Esophagus muscularis mucosa (tissue), 4 donors: ENCODE results near the gene C5orf34. TPM values are rescaled to one million over a fixed set of nuclear protein-coding genes. Genes with fewer than 3 reads are reported as not detected.
"Not testable (repeated sequence)": the region's sequence is repeated elsewhere in the genome, so short reads cannot be mapped to it uniquely, and the experiment has no call there.

Experiments used
- DNase-seq: peaks from one replicate; pipeline ENCODE4 v3.0.0-alpha.2; 2017; ENCODE audit errors: extremely low spot score
- H3K27ac ChIP-seq, 4 donors: fragments of 200-600 bp; sonication (generic); replicated peaks in 1 of 4; 1 replicate in 3 of 4; 2 replicates in 1 of 4; pipeline ENCODE4 v1.5.1; 2016 to 2019; ENCODE audit warnings: mild to moderate bottlenecking in 1 of 4
- H3K27me3 ChIP-seq, 4 donors: fragments of 200-600 bp; sonication (generic); one replicate each; pipeline versions ENCODE4 v1.5.1 to v1.6.0; 2016 to 2019
- H3K36me3 ChIP-seq, 4 donors: fragments of 200-600 bp; sonication (generic); one replicate each; pipeline ENCODE4 v1.5.1; 2016 to 2019
- H3K4me1 ChIP-seq, 4 donors: fragments of 200-600 bp; sonication (generic); one replicate each; pipeline ENCODE4 v1.5.1; 2016 to 2019
- H3K4me3 ChIP-seq, 4 donors: fragments of 200-600 bp; sonication (generic); 1 replicate in 2 of 4; 2 replicates in 2 of 4; pipeline ENCODE4 v1.5.1; 2016 to 2019; ENCODE audit warnings: mild to moderate bottlenecking in 4 of 4, moderate library complexity in 1 of 4
- H3K9me3 ChIP-seq, 4 donors: fragments of 200-600 bp; sonication (generic); 1 replicate in 3 of 4; 2 replicates in 1 of 4; pipeline ENCODE4 v1.5.1; 2016 to 2019
- EP300 ChIP-seq: sonication (generic); formaldehyde crosslinking; IDR thresholded peaks from one replicate; pipeline ENCODE4 v1.6.1; 2017; ENCODE audit warnings: antibody characterized with exemption
- POLR2A ChIP-seq: fragments of 450-650 bp; IDR thresholded peaks from one replicate; pipeline ENCODE4 v1.6.1; 2017; ENCODE audit warnings: antibody characterized with exemption, moderate library complexity, mild to moderate bottlenecking, low read depth
- POLR2AphosphoS5 ChIP-seq, 2 donors: sonication (generic); formaldehyde crosslinking; IDR thresholded peaks; one replicate each; pipeline ENCODE4 v1.6.1; 2017; ENCODE audit warnings: antibody characterized with exemption in 2 of 2
- WGBS: methylation state at CpG from one replicate; pipeline ENCODE4 v1.1.5; 2018; 5-methylcytosine and 5-hydroxymethylcytosine counted together
- intact Hi-C: fragments of 100-400 bp; cut with DNase I; formaldehyde crosslinking; loops from one replicate; pipeline ENCODE4 v1.15.1; 2023
- total RNA-seq, 4 donors: library from RNA; depleted of rRNA; stranded (reverse); fragments of >200 nt; gene quantifications; one replicate each; pipeline versions ENCODE4 v1.1.0 to v1.2.1, GENCODE V29; 2016
- TF ChIP-seq, protein P1 (sequence below), 3 experiments: fragments of 200-600 bp in 2 of 3; fragments of 450-650 bp in 1 of 3; sonication (generic) in 2 of 3; IDR thresholded peaks; one replicate each; pipeline ENCODE4 v1.5.1; 2017 to 2019; ENCODE audit warnings: antibody characterized with exemption in 3 of 3, mild to moderate bottlenecking in 2 of 3, moderate library complexity in 1 of 3

C5orf34 gene
- total RNA-seq, 4 donors from 2014 or later = 0.42 to 1.6 (median 1.4) TPM

DNA sequence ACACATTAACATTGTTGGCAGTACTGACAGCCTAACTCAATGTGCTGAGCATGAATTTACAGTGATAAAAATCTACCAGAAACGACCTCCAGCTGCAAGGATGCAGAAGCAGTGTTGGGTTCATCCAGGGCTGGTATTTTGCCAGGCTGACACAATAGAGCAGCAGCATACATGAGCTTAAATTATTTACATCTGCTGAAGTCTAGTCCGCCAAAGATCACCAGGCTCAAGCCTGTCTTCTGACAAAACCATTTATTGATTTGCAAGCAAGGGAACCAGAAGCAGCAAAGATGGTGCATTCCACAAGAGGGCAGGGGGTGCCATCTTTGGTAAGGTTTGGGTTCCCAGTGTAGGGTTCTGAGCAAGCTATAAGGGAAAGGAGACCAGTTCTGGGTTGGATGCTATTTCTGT is 8.7 kb upstream of the C5orf34 start:
- no peak overlapping the region for H3K27ac ChIP-seq
- H3K36me3 ChIP-seq = peaks cover 22 to 48% (median 42%) of the 10 kb centered on the region in 4 donors
- TF ChIP-seq, protein P1, sequence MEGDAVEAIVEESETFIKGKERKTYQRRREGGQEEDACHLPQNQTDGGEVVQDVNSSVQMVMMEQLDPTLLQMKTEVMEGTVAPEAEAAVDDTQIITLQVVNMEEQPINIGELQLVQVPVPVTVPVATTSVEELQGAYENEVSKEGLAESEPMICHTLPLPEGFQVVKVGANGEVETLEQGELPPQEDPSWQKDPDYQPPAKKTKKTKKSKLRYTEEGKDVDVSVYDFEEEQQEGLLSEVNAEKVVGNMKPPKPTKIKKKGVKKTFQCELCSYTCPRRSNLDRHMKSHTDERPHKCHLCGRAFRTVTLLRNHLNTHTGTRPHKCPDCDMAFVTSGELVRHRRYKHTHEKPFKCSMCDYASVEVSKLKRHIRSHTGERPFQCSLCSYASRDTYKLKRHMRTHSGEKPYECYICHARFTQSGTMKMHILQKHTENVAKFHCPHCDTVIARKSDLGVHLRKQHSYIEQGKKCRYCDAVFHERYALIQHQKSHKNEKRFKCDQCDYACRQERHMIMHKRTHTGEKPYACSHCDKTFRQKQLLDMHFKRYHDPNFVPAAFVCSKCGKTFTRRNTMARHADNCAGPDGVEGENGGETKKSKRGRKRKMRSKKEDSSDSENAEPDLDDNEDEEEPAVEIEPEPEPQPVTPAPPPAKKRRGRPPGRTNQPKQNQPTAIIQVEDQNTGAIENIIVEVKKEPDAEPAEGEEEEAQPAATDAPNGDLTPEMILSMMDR (IDR thresholded peaks at IDR 0.05) = no peak
- no peak for TF ChIP-seq POLR2A
- intact Hi-C loops = no loop called here
- no peaks in the 10 kb centered on the region for H3K9me3 ChIP-seq
- no peak overlapping the region for H3K4me3 ChIP-seq
- no peak for DNase-seq
- no peaks in the 10 kb centered on the region for H3K27me3 ChIP-seq
- H3K4me1 ChIP-seq = no peaks in the 10 kb centered on the region
- WGBS = 68% methylated on average over 2 of the region's 2 CpGs

DNA sequence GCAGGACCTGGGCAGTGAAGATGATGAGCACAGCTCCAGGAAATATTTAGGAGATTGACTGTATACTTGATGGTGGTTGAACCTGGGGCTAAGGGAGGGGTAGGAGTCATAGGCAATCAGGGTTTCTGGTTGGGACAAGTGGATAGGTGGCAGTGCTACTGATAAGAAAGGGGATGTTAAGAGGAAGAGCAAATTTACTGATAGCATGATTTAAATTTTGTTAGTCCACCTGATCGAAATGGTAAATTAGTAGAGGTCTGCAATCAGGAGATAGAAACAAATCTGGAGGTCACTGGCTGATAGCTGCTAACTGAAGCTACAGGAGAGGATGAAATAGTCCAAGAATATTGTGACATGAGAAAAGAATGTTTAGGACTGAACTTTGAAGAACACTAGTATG is 5.7 kb upstream of the C5orf34 start:
- no peaks in the 10 kb centered on the region for H3K9me3 ChIP-seq
- intact Hi-C loops = no loop called here
- 93% methylated on average over 1 of the region's 1 CpG for WGBS
- H3K4me1 ChIP-seq = peaks cover 0 to 5% (median 4%) of the 10 kb centered on the region in 4 donors
- H3K27ac ChIP-seq = no peak overlapping the region
- no peak overlapping the region for H3K4me3 ChIP-seq
- no peaks in the 10 kb centered on the region for H3K27me3 ChIP-seq
- no peak for DNase-seq
- peaks cover 7 to 27% (median 24%) of the 10 kb centered on the region in 4 donors for H3K36me3 ChIP-seq
- no peak for TF ChIP-seq POLR2AphosphoS5 (IDR thresholded peaks at IDR 0.05)
- TF ChIP-seq, protein P1 (IDR thresholded peaks at IDR 0.05) = no peak
- TF ChIP-seq EP300 = no peak
- TF ChIP-seq POLR2A = no peak

DNA sequence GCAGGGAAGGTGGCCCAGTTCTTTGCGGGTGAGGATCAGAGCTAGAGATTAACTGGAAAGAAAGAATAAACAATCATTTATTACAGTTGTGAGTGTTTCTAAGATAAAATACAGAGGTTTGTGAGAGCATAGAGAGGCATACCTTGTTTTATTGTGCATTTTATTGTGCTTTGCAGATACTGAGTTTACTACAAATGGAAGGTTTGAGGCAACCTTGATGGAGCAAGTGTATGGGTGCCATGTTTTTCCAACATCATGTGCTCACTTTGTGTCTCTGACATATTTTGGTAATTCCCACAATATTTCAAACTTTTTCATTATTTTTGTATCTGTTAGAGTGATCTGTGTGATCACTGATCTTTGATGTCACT is 715 bp upstream of the C5orf34 start:
- intact Hi-C loops = no loop called here

DNA sequence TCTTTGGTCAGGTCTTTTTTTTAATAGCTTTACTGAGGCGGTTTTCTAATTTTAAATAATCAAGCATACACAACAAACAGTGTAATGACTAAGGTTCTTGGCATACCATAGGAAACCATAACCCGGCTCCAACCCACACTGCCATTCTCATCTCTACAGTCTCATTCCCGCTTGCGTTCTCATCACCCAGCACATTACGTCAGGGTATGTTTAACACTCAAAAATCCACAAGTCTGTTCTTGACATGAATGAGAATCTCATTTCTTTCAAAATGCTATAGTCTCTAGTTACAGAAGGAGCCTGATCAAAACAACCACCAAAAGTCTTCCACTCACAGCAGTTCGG is 505 bp downstream of the C5orf34 start:
- H3K27me3 ChIP-seq = no peaks in the 10 kb centered on the region
- no peak for DNase-seq
- intact Hi-C loops = no loop called here
- no peaks in the 10 kb centered on the region for H3K36me3 ChIP-seq
- WGBS = 0% methylated on average over 6 of the region's 6 CpGs
- peak overlapping the region; percentile 85 to 87 (median 86) for H3K27ac ChIP-seq
- no peak for TF ChIP-seq POLR2A
- no peak for TF ChIP-seq EP300
- TF ChIP-seq POLR2AphosphoS5 (IDR thresholded peaks at IDR 0.05) = no peak
- TF ChIP-seq, protein P1 (IDR thresholded peaks at IDR 0.05) = no peak
- peaks cover 8 to 25% (median 20%) of the 10 kb centered on the region in 4 donors for H3K4me1 ChIP-seq
- H3K4me3 ChIP-seq = peak overlapping the region; percentile 63 to 75 (median 68)
- no peaks in the 10 kb centered on the region for H3K9me3 ChIP-seq

More for the DNA sequence above, 715 bp upstream of the C5orf34 start:
- Histone ChIP-seq H3K4me3 (peak overlapping the region; percentile 63 to 75 (median 68)), H3K9me3 (no peaks in the 10 kb centered on the region), H3K4me1 (peaks cover 8 to 25% (median 20%) of the 10 kb centered on the region in 4 donors), H3K36me3 (no peaks in the 10 kb centered on the region), H3K27me3 (no peaks in the 10 kb centered on the region), H3K27ac (peak overlapping the region; percentile 85 to 87 (median 86))
- WGBS = 17% methylated on average over 1 of the region's 1 CpG
- no peak for DNase-seq
- TF ChIP-seq EP300 = no peak
- no peak for TF ChIP-seq POLR2AphosphoS5 (IDR thresholded peaks at IDR 0.05)
- no peak for TF ChIP-seq POLR2A
- TF ChIP-seq, protein P1 (IDR thresholded peaks at IDR 0.05) = no peak

DNA sequence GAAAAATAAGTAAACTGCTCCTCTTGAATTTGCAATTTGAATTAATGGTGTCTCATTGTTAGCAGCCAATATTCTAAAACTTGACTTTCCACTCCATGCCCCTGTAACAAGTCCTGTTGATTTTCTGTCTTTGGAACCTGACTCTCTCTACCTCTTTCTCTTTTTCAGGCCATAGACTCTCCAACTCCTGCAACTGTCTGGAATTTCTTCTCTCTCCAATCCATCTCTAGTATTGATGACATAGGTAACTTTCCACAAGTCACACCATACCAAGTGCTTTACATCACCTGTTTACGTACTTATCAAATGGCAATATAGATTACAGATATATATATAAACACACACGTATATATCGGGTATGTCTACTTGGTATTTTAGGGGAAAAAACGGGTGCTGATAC is 923 bp downstream of the C5orf34 start:
- Histone ChIP-seq H3K27ac (peak overlapping the region in 2 of 4 donors; percentile 86 to 87), H3K27me3 (no peaks in the 10 kb centered on the region), H3K36me3 (no peaks in the 10 kb centered on the region), H3K4me1 (peaks cover 8 to 25% (median 20%) of the 10 kb centered on the region in 4 donors), H3K9me3 (no peaks in the 10 kb centered on the region), H3K4me3 (peak overlapping the region; percentile 63 to 75 (median 68))
- intact Hi-C loops = no loop called here
- DNase-seq = no peak
- no peak for TF ChIP-seq POLR2A
- TF ChIP-seq, protein P1 (IDR thresholded peaks at IDR 0.05) = no peak
- TF ChIP-seq EP300 = no peak
- TF ChIP-seq POLR2AphosphoS5 (IDR thresholded peaks at IDR 0.05) = no peak
- 19% methylated on average over 4 of the region's 4 CpGs for WGBS

DNA sequence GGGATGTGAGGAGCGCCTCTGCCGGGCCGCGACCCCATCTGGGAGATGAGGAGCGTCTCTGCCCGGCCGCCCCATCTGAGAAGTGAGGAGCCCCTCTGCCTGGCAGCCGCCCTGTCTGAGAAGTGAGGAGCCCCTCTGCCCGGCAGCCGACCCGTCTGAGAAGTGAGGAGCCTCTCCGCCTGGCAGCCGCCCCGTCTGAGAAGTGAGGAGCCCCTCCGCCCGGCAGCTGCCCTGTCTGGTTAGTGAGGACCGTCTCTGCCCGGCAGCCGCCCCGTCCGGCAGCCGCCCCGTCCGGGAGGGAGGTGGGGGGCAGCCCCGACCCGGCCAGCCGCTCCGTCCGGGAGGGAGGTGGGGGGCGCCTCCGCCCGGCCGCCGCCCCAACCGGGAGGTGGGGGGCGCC is 3.9 kb downstream of the C5orf34 start:
- Histone ChIP-seq H3K4me1 (peaks cover 8 to 24% (median 20%) of the 10 kb centered on the region in 4 donors), H3K36me3 (peaks cover 0 to 11% (median under 1%) of the 10 kb centered on the region in 4 donors)
- H3K27ac ChIP-seq, H3K27me3 ChIP-seq, H3K4me3 ChIP-seq, H3K9me3 ChIP-seq, intact Hi-C loops, DNase-seq: not testable (repeated sequence)
- no CpG with 5 or more reads among the region's 36 CpGs for whole genome bisulfite sequencing
